Limb (tissue), 2 donors: ENCODE data around the gene RFX2.
"Not testable (repeated sequence)": the region's sequence is repeated elsewhere in the genome, so short reads cannot be mapped to it uniquely, and the experiment has no call there.

Experiments
- DNase-seq, 2 donors: peaks; one replicate each; pipeline ENCODE4 v3.0.0-alpha.2; 2016; ENCODE audit errors: extremely low spot score in 2 of 2

RFX2 gene

GRCh38 chr19:6110360-6110977 is at the start of gene RFX2:
Gene RFX2, minus strand, starts transcription at chr19:6110500. Its CDS starts 63,004 bp downstream, at chr19:6047496.
- peak; percentile 98 to 99 for DNase-seq

- no peak for DNase-seq
Measured at GRCh38 chr19:6156033-6156432, 45.7 kb upstream of the RFX2 start.

- DNase-seq = no peak
Measured at GRCh38 chr19:6150289-6150688, 40.0 kb upstream of the RFX2 start.

- no peak for DNase-seq
Measured at GRCh38 chr19:6141217-6141616, 30.9 kb upstream of the RFX2 start.

GRCh38 chr19:6138511-6138910 is 28.2 kb upstream of the RFX2 start:
- no peak for DNase-seq

- DNase-seq = no peak
Measured at GRCh38 chr19:6138066-6138465, 27.8 kb upstream of the RFX2 start.

- DNase-seq = no peak
Measured at GRCh38 chr19:6133231-6133630, 22.9 kb upstream of the RFX2 start.

GRCh38 chr19:6132482-6132881 is 22.2 kb upstream of the RFX2 start:
- no peak for DNase-seq

GRCh38 chr19:6127716-6128335 is 17.5 kb upstream of the RFX2 start:
- no peak for DNase-seq

GRCh38 chr19:6126335-6126974 is 16.2 kb upstream of the RFX2 start:
- no peak for DNase-seq

GRCh38 chr19:6125571-6125989 is 15.3 kb upstream of the RFX2 start:
- peak in 1 of 2 donors; percentile 36 for DNase-seq

- DNase-seq = no peak
Measured at GRCh38 chr19:6119031-6119430, 8.7 kb upstream of the RFX2 start.

- no peak for DNase-seq
Measured at GRCh38 chr19:6118043-6118442, 7.7 kb upstream of the RFX2 start.

GRCh38 chr19:6117534-6117933 is 7.2 kb upstream of the RFX2 start:
- no peak for DNase-seq

- no peak for DNase-seq
Measured at GRCh38 chr19:6116749-6117430, 6.6 kb upstream of the RFX2 start.

GRCh38 chr19:6115992-6116391 is 5.7 kb upstream of the RFX2 start:
- DNase-seq = no peak

GRCh38 chr19:6113616-6114188 is 3.4 kb upstream of the RFX2 start:
- no peak for DNase-seq

- no peak for DNase-seq
Measured at GRCh38 chr19:6109947-6110346, 353 bp downstream of the RFX2 start.

GRCh38 chr19:6108721-6109633 is 1.3 kb downstream of the RFX2 start:
- DNase-seq = peak; percentile 67 to 79

GRCh38 chr19:6106643-6107294 is 3.5 kb downstream of the RFX2 start:
- DNase-seq = not testable (repeated sequence)
